Endometrial microvascular endothelial cells (primary cell): ENCODE measurements around the gene APOL6. TPM values are rescaled to one million over a fixed set of nuclear protein-coding genes. Genes with fewer than 3 reads are reported as not detected.

Experiments used
- in situ Hi-C: cut with HindIII; loops from 2 replicates; pipeline ENCODE4 v1.10.0; 2017; ENCODE audit warnings: low sequenced_read_pairs, low pct_unique_long_range_greater_than_20kb; ENCODE audit errors: inconsistent ontology term
- total RNA-seq: library from RNA; depleted of rRNA; stranded (reverse); fragments of >200 nt; gene quantifications from one replicate; pipeline ENCODE4 v1.2.3, GENCODE V29; 2015; ENCODE audit errors: inconsistent ontology term

APOL6 gene
- total RNA-seq, 1 donor from 2014 or later, result 8.8 TPM

DNA sequence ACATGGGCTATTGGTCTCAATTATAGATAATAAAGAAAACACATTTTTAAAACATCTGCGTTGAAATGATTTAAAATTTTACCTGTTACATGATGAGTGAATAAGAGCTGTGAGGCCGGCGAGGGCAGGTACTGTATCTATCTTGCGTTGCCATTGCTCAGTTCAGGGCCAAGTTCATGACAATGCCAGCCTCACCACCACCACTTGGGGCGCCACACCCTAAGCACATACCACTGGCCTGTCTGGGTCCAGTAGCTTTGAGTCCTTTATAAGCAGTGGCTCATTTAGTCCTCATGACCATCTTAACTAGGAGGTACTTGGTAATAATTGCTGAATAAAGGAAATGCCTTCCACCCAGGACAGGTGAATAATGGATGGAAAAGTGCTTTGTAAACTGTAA, 16.6 kb upstream of the APOL6 start:
- in situ Hi-C loops, result loop anchor here (25.0 kb wide), 1 partner anchor 106 kb away; no protein-coding TSS in a partner anchor

GRCh38 chr22:35632935-35633334, 15.3 kb upstream of the APOL6 start:
- in situ Hi-C loops, result loop anchor here (25.0 kb wide), 1 partner anchor 104 kb away; no protein-coding TSS in a partner anchor

DNA sequence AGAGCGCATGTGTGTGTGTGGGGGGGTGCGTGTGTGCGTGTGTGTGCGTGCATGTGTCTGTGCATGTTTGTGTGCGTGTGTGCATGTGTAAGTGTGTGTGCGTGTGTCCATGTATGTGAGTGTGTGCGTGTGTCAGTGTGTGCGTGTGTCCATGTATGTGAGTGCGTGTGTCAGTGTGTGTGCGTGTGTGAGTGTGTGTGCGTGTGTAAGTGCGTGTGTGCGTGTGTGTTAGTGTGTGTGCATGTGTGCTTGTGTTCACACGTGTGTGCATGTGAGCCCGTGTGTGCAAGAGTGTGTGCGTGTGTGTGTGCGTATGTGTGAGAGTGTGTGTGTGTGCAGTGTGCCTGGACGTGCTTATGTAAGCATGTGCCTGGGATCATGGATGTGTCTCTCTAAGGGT, 14.7 kb upstream of the APOL6 start:
- in situ Hi-C loops, result loop anchor here (25.0 kb wide), 1 partner anchor 104 kb away; no protein-coding TSS in a partner anchor

- in situ Hi-C loops, result loop anchor here (25.0 kb wide), 1 partner anchor 103 kb away; no protein-coding TSS in a partner anchor
These were observed 14.2 kb upstream of the APOL6 start for GRCh38 chr22:35634015-35634414.

GRCh38 chr22:35634943-35635540, 13.2 kb upstream of the APOL6 start:
- in situ Hi-C loops, result loop anchor here (25.0 kb wide), 1 partner anchor 102 kb away; no protein-coding TSS in a partner anchor

- in situ Hi-C loops, result loop anchor here (25.0 kb wide), 1 partner anchor 100 kb away; no protein-coding TSS in a partner anchor
These were observed 11.0 kb upstream of the APOL6 start for GRCh38 chr22:35637254-35637653.

DNA sequence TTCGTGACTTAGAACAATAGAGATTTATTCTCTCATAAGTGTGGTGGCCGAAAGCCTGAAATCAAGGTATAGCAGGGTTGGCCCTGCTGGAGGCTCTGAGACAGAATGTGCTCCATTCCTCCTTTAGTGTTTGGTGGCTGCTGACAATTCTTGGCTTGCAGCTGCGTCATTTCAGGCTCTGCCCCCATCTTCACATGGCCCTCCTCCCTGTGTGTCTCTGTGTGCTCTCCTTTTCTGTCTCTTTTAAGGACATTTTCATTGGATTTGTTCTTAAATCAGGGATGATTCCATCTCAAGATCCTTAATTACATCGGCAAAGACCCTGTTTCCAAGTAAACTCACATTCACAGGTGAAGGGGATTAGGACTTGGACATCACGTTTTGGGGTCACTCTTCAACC, 10.2 kb upstream of the APOL6 start:
- in situ Hi-C loops, result loop anchor here (25.0 kb wide), 1 partner anchor 99 kb away; no protein-coding TSS in a partner anchor

DNA sequence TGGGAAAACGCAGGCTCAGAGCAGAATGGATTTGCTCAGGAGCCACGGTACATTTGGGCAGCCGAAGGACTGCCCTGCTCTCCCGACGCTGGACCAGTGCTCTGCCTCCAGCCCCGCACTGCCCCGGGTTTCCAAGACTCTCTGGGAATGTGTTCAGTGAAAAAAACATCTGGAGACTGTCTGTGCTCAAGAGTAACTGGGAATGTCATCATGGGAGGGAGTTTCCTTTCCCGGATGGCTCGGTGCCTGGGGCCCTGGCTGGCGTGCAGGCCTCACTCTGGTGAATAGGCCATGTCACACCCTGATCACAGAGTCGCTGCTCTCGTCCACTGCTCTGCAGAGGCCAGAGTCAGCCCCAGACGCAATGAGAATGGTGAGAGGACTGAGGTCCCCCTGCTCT, 9.8 kb upstream of the APOL6 start:
- in situ Hi-C loops, result loop anchor here (25.0 kb wide), 1 partner anchor 99 kb away; no protein-coding TSS in a partner anchor

DNA sequence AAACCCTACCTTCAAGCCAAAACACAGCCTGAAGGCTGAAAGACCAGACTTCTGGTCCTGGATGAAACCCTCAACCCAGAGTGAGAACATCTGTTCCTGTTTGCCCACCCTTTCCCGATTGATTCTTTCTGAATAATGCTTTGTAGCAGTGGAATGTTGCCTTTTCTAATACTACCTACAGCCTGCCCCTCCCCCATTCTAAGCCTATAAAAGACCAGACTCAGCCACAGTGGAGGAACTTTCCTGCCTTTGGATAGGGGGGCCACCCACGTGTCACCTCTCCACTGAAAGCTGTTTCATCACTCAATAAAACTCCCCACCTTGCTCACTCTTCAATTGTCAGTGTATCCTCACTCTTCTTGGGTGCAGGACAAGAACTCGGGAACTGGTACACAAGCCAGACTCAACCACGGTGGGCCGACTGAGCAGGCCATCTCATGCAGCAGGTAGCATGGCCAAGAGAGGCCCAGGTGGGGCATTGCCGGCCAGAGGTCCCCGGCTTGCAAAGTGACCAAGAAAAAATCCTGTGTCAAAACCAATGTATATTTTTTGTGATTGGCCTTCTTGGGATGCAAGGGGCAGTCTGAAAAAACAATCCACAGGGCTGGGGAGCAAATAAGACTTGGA, 6.6 kb upstream of the APOL6 start:
- in situ Hi-C loops, result loop anchor here (25.0 kb wide), 1 partner anchor 96 kb away; no protein-coding TSS in a partner anchor

DNA sequence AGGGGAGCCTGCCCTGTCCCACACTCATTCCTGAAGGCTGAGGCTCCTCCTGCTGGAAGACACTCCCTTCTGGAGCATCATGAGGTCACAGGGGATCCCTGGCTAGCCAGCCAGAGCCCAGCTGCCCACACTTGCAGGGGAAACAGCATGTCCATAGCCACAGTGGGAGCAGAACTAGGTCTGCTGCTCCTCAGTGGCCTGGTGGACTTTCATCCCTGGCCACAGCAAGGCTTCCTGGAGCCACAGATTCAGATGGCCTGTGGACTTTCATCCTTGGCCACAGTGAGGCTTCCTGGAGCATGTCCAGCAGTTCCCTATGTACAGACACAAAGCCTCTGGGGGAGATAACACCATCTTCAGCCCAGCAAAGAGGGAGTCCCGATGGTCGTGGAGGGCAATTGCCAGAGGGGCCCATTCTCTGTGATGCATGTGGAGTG, 5.9 kb upstream of the APOL6 start:
- in situ Hi-C loops, result loop anchor here (25.0 kb wide), 1 partner anchor 95 kb away; no protein-coding TSS in a partner anchor

DNA sequence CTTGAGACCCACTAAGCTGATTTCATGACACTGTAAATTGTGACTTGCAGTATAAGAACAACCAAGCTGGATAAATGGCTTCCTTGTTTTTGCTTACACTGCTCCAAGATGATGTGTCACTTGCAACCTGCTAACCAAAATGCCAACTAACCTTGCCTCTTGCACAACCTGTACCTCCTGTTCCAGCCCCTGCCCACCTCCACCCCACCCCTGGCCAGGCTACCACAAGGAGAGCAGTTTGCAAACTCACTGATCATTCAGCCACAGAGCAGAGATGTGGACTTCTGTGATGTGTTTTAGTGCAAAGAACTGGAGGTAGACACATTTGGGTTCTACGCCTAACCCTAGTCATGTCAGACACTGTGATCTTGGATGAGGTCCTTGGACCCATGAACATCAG, 4.3 kb upstream of the APOL6 start:
- in situ Hi-C loops, result loop anchor here (25.0 kb wide), 1 partner anchor 93 kb away; no protein-coding TSS in a partner anchor

DNA sequence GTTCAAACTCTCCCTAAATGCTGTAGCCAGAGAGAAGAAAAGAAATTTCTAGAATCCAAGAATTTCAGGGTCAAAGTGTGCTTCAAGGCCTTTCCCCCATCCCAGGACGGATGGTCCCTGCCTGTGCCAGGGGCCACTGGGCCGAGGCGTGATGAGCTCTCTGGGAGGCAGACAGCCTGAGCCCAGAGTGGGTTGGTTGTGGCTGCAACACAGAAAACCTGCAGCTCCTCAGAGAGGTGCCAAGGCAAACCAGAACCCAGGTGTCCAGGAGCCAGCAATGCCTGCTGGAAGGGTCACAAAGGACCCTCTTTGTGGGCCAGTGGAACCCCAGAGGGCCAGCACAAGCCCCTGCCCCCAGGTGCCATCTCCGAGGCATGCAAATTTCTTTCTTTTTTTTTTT, 2.6 kb upstream of the APOL6 start:
- in situ Hi-C loops, result loop anchor here (25.0 kb wide), 1 partner anchor 92 kb away; no protein-coding TSS in a partner anchor

- in situ Hi-C loops, result loop anchor here (25.0 kb wide), 1 partner anchor 88 kb away; no protein-coding TSS in a partner anchor
These were observed 844 bp downstream of the APOL6 start for GRCh38 chr22:35649026-35649553.

DNA sequence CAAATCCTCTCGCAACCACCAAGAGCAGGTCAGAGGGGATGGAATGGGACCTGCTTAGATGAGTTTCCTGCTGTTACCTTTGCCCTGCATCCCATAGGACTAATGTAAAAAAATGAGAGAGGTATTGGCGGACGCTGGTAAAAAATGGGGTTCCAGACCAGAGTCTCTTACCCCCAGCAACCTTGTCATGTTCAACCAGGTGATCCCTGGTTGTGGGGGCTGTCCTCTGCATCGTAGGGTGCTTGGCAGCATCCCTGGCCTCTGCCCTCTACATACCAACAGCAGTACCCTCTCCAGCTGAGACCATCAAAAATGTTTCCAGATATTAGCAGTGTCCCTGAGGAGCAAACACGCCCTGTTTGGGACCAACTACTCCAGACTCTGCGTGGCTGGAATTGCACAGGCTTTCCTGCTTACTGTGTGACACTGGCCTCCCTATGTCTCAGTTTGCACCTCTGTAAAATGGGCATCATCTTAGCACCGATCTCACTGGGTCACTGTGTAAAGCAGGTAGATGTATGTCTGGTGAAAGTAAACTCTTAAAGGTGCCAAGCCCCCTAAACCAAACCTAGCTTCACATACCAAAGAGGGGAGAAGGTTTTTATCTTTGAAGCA, 1.5 kb downstream of the APOL6 start:
- in situ Hi-C loops, result loop anchor here (25.0 kb wide), 1 partner anchor 88 kb away; no protein-coding TSS in a partner anchor

- in situ Hi-C loops, result no loop called here
These were observed 2.8 kb downstream of the APOL6 start for GRCh38 chr22:35651085-35651484.

- in situ Hi-C loops, result no loop called here
These were observed 5.6 kb downstream of the APOL6 start for GRCh38 chr22:35653824-35654223.

- in situ Hi-C loops, result no loop called here
These were observed 8.1 kb downstream of the APOL6 start for GRCh38 chr22:35656284-35656752.

- in situ Hi-C loops, result no loop called here
These were observed 9.5 kb downstream of the APOL6 start for GRCh38 chr22:35657571-35658312.
